OCI-LY7 (cell line): ENCODE results near the gene RNF182.

Experiments used
- CTCF ChIP-seq: fragments of 200-600 bp; sonication (generic); conservative IDR thresholded peaks from 2 replicates; pipeline ENCODE4 v1.5.1; 2014; ENCODE audit warnings: mild to moderate bottlenecking, antibody characterized with exemption, low read length, moderate library complexity, mixed read lengths
- EZH2phosphoT487 ChIP-seq: fragments of 200-600 bp; sonication (generic); IDR thresholded peaks from 2 replicates; pipeline ENCODE4 v1.6.1; 2018; ENCODE audit warnings: low read depth, borderline replicate concordance, mild to moderate bottlenecking, mixed run types, antibody characterized with exemption, low read length, moderate library complexity, mixed read lengths

GRCh38 chr6:13884397-13884796, 40.4 kb upstream of the RNF182 start:
- TF ChIP-seq CTCF (no peak), EZH2phosphoT487 (no peak)
